NCI-H345 treated with DMSO at 0.1 percent for 48 hours (cell line): ENCODE results near the gene CFHR5.
"Not testable (repeated sequence)": the region's sequence is repeated elsewhere in the genome, so short reads cannot be mapped to it uniquely, and the experiment has no call there.

Experiments used
- DNase-seq: peaks from one replicate; lab custom pipeline; 2025; ENCODE audit not compliant: unreplicated experiment; lab: John Stamatoyannopoulos, UW

CFHR5 gene

DNA sequence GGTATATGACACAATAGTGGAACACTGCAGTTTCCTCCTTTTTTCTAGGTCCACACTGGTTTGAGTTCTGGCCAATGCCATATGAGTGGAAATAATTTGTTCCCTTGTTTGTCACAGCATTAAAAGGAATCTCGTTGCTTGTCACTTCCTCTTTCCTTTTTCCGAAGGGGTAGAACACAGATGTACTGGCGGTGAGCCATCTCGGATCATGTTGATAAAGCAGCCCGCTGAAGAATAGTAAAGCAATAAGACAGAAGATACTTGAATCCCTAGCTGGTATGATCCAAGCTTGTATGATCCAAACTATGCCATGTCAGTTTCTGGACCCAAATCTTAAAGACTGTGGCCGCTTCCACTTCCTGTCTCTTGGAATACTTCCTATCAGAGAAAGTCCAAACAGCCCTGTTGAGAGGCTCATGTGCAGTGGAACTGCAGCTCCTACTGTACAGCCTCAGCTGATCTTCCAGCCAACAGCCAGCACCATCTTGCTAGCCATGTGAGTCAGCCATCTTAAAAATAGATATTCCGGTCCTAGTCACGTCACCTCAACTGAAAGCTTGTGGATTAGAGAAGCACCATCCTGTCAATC lies 40.3 kb downstream of the CFHR5 start:
- no peak for DNase-seq

DNA sequence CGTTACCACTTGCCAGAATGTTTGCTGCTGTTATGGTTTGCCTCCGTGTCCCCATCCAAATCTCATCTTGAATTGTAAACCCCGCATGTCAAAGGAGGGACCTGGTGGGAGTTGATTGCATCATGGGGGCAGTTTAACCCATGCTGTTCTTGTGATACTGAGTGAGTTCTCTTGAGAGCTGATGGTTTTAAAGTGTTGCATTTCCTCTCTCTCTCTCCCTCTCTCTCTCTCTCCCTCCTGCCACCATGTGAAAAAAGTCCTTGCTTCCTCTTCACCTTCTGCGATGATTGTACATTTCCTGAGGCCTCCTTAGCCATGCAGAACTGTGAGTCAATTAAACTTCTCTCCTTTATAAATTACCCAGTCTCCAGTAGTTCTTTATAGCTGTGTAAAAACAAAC lies 44.4 kb downstream of the CFHR5 start:
- DNase-seq = no peak

DNA sequence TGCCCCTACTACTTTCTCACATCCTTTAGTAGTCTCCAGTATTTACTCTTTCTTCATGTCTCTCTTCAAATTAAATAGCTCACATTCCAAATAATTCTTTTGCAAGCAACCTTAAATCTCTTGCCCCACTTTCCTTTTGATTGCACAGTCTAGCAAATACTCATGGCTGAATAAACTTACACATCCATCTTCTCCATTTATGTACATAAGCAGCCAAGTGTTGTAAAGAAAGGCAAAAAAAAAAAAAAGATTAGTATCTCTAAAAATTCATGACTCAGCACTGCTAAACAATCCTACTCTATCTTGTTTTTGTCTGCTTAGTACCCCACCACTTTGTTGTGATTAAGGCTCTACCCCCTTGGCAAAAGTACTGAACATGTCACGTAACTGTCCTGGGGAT lies 47.1 kb downstream of the CFHR5 start:
- DNase-seq = no peak

DNA sequence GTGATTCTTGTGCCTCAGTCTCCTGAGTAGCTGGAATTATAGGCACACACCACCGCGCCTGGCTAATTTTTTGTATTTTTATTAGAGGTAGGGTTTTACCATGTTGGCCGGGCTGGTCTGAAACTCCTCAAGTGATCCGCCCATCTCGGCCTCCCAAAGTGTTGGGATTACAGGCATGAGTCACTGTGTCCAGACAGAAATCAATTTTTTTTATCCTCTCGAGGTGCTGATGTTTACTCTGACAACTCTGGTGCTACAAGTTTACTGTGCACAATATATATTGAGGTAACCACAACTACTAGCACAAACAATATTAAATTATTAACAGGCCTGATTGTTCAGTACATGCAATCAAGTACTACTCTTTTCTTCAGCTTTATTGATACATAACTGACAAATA lies 50.0 kb downstream of the CFHR5 start:
- DNase-seq = no peak

DNA sequence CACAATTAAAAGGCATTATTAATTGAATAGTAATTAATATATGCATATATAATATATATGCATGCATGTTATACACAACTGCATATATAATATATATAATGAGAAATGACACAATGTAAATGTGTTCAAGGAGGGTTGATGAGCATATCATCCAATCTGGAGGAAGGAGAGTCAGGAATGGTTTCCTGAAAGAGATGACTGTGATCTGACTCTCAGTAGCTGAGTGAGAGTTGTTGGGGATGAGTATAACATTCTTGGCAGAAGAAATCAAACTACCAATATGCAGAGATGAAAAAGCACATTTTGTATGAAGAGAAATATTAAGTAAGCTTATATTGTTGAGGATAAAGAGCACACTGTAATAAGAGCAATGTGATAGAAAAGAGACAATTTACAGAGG lies 52.4 kb downstream of the CFHR5 start:
- DNase-seq = no peak

DNA sequence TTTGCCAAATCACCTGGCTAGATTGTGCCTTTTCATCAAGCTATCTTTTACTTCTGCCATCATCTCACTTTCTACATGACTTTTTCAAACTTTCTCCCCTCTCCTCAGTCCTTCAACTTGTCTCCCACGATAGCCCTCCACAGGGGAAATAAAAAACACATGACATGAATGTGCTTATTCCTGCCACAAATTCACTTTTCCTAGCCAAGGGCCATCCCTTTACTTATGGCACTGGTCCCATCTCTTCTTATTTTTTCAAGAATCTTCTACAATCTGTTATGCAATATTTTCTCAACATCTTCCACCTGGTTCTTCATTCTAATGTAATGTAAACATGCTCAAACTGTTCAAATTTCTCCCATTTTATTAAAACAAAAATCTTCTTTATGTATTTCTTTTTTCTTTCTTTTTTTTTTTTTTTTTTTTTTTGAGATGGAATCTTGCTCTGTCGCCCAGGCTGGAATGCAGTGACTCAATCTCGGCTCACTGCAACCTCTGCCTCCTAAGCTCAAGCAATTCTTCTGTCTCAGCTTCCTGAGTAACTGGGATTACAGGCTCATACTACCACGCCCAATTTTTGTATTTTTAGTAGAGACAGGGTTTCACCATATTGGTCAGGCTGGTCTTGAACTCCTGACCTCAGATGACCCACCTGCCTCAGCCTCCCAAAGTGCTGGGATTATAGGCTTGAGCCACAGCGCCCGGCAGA lies 57.4 kb downstream of the CFHR5 start:
- DNase-seq = not testable (repeated sequence)

DNA sequence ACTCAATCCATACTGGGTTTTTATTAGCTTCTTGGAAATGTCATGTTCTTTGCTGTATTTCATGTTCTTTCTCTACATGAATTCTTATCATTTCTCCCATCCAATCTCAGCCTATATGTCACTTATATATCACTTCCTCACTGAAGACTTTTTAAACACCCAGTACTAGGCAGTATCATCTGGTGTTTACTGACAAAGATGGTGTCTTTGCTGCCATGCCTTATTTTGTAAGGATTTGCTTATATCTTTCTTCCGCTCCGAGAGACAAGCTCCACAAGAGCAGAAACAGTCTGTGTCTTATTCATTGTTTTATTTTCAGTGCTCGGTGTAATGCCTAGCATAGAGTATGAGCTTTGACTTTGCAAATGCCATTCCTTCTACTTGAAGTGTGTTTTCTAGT lies 59.5 kb downstream of the CFHR5 start:
- DNase-seq = no peak

DNA sequence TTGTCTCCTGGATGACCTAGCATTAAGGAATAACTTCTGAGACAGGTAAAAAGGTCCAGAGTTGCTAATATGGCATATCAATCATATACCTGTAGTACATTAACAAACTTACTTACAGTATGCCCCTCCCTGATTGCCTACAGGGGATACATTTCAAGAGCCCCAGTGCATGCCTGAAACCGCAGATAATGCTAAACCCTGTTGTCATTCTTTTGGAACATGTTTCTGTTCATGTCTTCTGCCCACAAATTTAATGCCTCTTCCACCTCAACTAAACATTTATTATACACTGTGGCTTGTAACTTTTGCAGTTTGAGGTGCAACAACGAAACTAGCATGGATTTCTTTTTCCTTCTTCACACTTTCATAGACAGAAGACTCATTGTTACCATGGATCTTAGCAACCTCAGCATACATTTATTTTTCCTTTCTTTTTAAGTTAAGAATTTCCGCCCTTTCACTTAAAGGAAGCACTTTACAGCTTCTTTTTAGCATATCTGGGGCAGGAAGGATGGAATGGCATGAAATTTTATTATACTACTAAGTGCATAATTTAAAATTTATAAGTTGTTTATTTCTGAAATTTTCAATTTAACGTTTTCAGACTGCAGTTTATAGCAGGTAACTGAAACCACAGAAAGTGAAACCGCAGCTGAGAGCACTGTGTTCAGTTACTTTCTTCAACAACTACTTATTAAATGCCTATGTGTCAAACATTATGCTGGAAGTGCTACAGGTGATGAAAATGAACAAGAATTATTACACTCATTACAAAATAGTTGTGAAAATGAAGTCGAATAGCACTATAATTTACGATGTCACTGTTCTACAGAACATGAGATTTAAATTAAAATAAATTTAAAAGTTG lies 64.4 kb downstream of the CFHR5 start:
- DNase-seq = no peak

DNA sequence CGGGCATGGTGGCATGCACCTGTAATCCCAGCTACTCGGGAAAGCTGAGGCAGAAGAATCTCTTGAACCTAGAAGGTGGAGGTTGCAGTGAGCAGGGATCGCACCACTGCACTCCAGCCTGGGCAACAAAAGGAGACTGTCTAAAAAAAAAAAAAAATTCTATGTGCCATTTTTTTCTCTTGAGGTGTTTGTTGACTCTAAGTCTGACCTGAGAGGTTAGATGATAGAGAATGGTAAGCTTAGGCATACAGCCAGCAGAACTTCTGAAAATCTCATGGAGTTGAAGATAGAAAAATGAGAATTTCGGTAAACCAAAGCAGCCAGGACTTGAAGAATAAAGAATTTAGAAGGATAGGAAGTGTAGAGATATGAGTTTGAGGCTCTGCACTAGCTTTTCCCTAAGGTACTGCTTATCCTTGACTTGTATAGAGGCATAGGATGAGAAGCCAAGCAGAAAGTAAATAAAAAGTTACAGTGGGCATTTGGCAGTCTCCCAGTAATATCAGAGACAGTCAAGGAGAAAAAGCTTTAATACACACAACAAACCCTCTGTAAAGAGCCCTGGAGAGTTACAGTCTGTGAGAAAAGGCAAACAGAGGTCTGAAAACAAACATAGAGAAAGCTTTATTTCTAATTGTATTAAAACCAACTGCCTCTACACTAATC lies 65.5 kb downstream of the CFHR5 start:
- DNase-seq = peak; percentile 96

DNA sequence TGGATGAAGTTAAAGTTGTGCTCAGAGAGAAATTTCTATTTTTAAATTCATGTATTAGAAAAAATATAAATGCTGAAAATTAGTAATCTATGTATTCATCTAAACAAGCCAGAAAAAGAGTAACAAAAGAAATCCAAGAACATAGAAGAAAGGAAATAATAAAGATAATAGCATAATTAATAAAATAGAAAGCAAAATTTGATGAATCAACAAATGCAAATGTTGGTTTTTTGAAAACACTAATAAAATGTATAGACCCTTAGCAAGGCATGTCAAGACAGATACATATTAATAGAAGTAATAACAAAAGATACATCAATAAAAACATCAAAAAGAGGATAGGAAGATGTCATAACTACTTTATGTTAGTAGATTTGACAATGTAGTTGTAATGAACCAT lies 71.7 kb downstream of the CFHR5 start:
- no peak for DNase-seq
